NCI-H82 (cell line): ENCODE results near the gene PTCSC3.
A peak's percentile ranks its signal among the peaks of the same experiment; 100 is the strongest.

ENCODE experiments used
- DNase-seq: peaks from one replicate; lab custom pipeline; 2025; lab: John Stamatoyannopoulos, UW

The PTCSC3 gene

GRCh38 chr14:36176524-36176923 is at the start of gene PTCSC3:
PTCSC3 (minus strand) TSS chr14:36176722.
- no peak for DNase-seq

- DNase-seq: no peak
These were observed 49.6 kb upstream of the PTCSC3 start for GRCh38 chr14:36226164-36226563.

GRCh38 chr14:36224176-36224575 is 47.7 kb upstream of the PTCSC3 start:
- no peak for DNase-seq

GRCh38 chr14:36223558-36223957 is 47.0 kb upstream of the PTCSC3 start:
- DNase-seq: no peak

- no peak for DNase-seq
These were observed 46.5 kb upstream of the PTCSC3 start for GRCh38 chr14:36222952-36223468.

- no peak for DNase-seq
These were observed 45.8 kb upstream of the PTCSC3 start for GRCh38 chr14:36222337-36222736.

GRCh38 chr14:36221112-36221511 is 44.6 kb upstream of the PTCSC3 start:
- DNase-seq: no peak

GRCh38 chr14:36217732-36218131 is 41.2 kb upstream of the PTCSC3 start:
- DNase-seq: no peak

GRCh38 chr14:36217027-36217426 is 40.5 kb upstream of the PTCSC3 start:
- no peak for DNase-seq

GRCh38 chr14:36215217-36215598 is 38.7 kb upstream of the PTCSC3 start:
- no peak for DNase-seq

GRCh38 chr14:36214476-36215216 is 38.1 kb upstream of the PTCSC3 start:
- DNase-seq: no peak

- no peak for DNase-seq
These were observed 36.5 kb upstream of the PTCSC3 start for GRCh38 chr14:36212987-36213386.

- DNase-seq: no peak
These were observed 36.1 kb upstream of the PTCSC3 start for GRCh38 chr14:36212577-36212976.

GRCh38 chr14:36208690-36209278 is 32.3 kb upstream of the PTCSC3 start:
- no peak for DNase-seq

- DNase-seq: peak; percentile 5
These were observed 31.0 kb upstream of the PTCSC3 start for GRCh38 chr14:36207500-36207899.

- DNase-seq: no peak
These were observed 28.0 kb upstream of the PTCSC3 start for GRCh38 chr14:36204461-36205073.

- no peak for DNase-seq
These were observed 21.9 kb upstream of the PTCSC3 start for GRCh38 chr14:36198378-36198777.

GRCh38 chr14:36194663-36195062 is 18.1 kb upstream of the PTCSC3 start:
- no peak for DNase-seq

- no peak for DNase-seq
These were observed 16.0 kb upstream of the PTCSC3 start for GRCh38 chr14:36192530-36192929.

- DNase-seq: no peak
These were observed 6.9 kb upstream of the PTCSC3 start for GRCh38 chr14:36183402-36183801.

GRCh38 chr14:36181417-36181816 is 4.9 kb upstream of the PTCSC3 start:
- no peak for DNase-seq

GRCh38 chr14:36177489-36177888 is 967 bp upstream of the PTCSC3 start:
- DNase-seq: no peak

GRCh38 chr14:36174767-36175424 is 1.6 kb downstream of the PTCSC3 start:
- DNase-seq: no peak
